Spleen (tissue), 11 donors: ENCODE data around the gene SLC47A2. TPM values are rescaled to one million over a fixed set of nuclear protein-coding genes. Genes with fewer than 3 reads are reported as not detected.
A peak's percentile ranks its signal among the peaks of the same experiment; 100 is the strongest.

Source experiments
- DNase-seq: peaks from one replicate; pipeline ENCODE4 v3.0.0-alpha.2; 2020
- H3K27ac ChIP-seq, 8 donors: fragments of 200-600 bp; sonication (generic) in 7 of 8; 1 replicate in 4 of 8; 2 replicates in 4 of 8; pipeline versions ENCODE4 v1.5.0 to v1.8.0; 2016 to 2021; ENCODE audit warnings: inconsistent platforms in 4 of 8, mild to moderate bottlenecking in 4 of 8, moderate library complexity in 1 of 8
- H3K27me3 ChIP-seq, 7 donors: fragments of 200-600 bp; sonication (generic) in 6 of 7; replicated peaks in 1 of 7; 1 replicate in 4 of 7; 2 replicates in 3 of 7; pipeline versions ENCODE4 v1.5.0 to v1.8.0; 2016 to 2021; ENCODE audit warnings: inconsistent platforms in 3 of 7, mild to moderate bottlenecking in 1 of 7
- H3K36me3 ChIP-seq, 6 donors: fragments of 200-600 bp; sonication (generic) in 5 of 6; 1 replicate in 4 of 6; 2 replicates in 2 of 6; pipeline versions ENCODE4 v1.5.0 to v1.8.0; 2016 to 2021; ENCODE audit warnings: inconsistent platforms in 2 of 6
- H3K4me1 ChIP-seq, 6 donors: fragments of 200-600 bp; sonication (generic) in 5 of 6; 1 replicate in 3 of 6; 2 replicates in 3 of 6; pipeline versions ENCODE4 v1.5.0 to v1.8.0; 2016 to 2021; ENCODE audit warnings: inconsistent platforms in 3 of 6
- H3K4me3 ChIP-seq, 8 donors: fragments of 200-600 bp; sonication (generic) in 7 of 8; 1 replicate in 4 of 8; 2 replicates in 4 of 8; pipeline versions ENCODE4 v1.5.0 to v1.8.0; 2016 to 2021; ENCODE audit warnings: inconsistent platforms in 4 of 8, mild to moderate bottlenecking in 4 of 8, moderate library complexity in 2 of 8
- H3K9me3 ChIP-seq, 8 donors: fragments of 200-600 bp; sonication (generic) in 7 of 8; 1 replicate in 4 of 8; 2 replicates in 4 of 8; pipeline versions ENCODE4 v1.5.0 to v1.8.0; 2016 to 2021; ENCODE audit warnings: inconsistent platforms in 4 of 8
- POLR2A ChIP-seq, 3 donors: fragments of 450-650 bp; IDR thresholded peaks; one replicate each; pipeline ENCODE4 v1.5.1; 2017; ENCODE audit warnings: antibody characterized with exemption in 3 of 3, mild to moderate bottlenecking in 1 of 3
- POLR2AphosphoS5 ChIP-seq, 3 donors: sonication (generic); formaldehyde crosslinking; IDR thresholded peaks; one replicate each; pipeline ENCODE4 v1.5.1; 2017; ENCODE audit warnings: antibody characterized with exemption in 3 of 3
- WGBS, 5 donors: extraction: QIAGEN DNeasy Blood & Tissue Kit in 3 of 5; methylation state at CpG; one replicate each; pipeline versions ENCODE4 v1.1.5 to v1.1.7; 2013 to 2018; 5-methylcytosine and 5-hydroxymethylcytosine counted together
- intact Hi-C: fragments of 100-400 bp; cut with DNase I; formaldehyde crosslinking; loops from one replicate; pipeline ENCODE4 v1.15.0; 2023; ENCODE audit warnings: low total_unique reads
- polyA plus RNA-seq, 3 donors: library from polyadenylated mRNA; stranded (reverse); fragments of 200-250 nt; gene quantifications; one replicate each; pipeline ENCODE4 v1.2.1, GENCODE V29; 2013
- total RNA-seq, 7 donors: library from RNA; depleted of rRNA in 3 of 7; stranded (reverse); fragments of >200 nt in 3 of 7; fragmentation: NEBNext Ultra II Directional in 4 of 7; extraction: Animal tissue kit (Norgen Biotek cat#: 25700) in 4 of 7; gene quantifications; one replicate each; pipeline versions ENCODE4 v1.1.0 to v1.2.1, GENCODE V29; 2016 to 2021
- TF ChIP-seq, protein P1 (sequence below), 11 experiments: fragments of 200-600 bp in 7 of 11; fragments of 450-650 bp in 4 of 11; sonication (generic) in 4 of 11; IDR thresholded peaks in 8 of 11; conservative IDR thresholded peaks in 3 of 11; 1 replicate in 7 of 11; 2 replicates in 4 of 11; pipeline versions ENCODE4 v1.4.0 to v1.8.0; 2016 to 2021; ENCODE audit warnings: antibody characterized with exemption in 11 of 11, inconsistent platforms in 4 of 11, mild to moderate bottlenecking in 1 of 11
- donor health status: healthy with polysubstance abuse.
- donor health status: DM: no; HTN: no; CAD: no; lungs with moderate emphysema.
- donor health status: DM: no; HTN: no; CAD: no.
- donor health status: Bipolar disorder and iron deficiency.
- donor health status: healthy.
- donor health status: DM: no; HTN: no; CAD: no.
- donor health status: DM: yes; HTN: yes; CAD: no.

Gene SLC47A2
- total and polyA plus RNA-seq, 10 donors, result 0.03 TPM; not detected in 9

DNA sequence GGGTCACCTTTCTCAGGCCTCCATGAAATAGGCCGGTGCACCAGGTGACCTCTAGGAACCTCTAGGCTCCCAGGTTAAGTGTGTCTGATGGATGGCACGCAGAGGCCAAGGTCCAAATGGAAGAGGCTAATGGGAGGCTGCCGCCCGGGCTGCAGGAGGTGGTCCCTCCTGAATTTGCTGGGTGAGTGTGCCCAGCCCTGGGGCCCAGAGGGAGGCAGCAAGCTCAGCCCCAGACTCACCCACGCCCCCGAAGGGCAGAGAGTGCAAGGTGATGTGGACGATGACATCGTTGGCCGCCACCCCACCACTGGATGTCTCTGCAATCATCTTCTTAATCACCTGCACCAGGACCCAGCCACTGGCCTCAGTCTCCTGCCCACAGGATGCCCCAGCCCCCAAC is 22.4 kb upstream of the SLC47A2 start:
- WGBS, 5 donors, result 93 to 100% (median 95%) methylated on average over 2 to 9 of the region's 9 CpGs; no CpG with 5 or more reads in 1 of the 5 donors
- Histone ChIP-seq H3K27ac (no peak overlapping the region), H3K4me1 (peaks cover 0 to 8% (median 0%) of the 10 kb centered on the region in 6 donors), H3K4me3 (no peak overlapping the region), H3K27me3 (no peaks in the 10 kb centered on the region), H3K9me3 (no peaks in the 10 kb centered on the region), H3K36me3 (no peaks in the 10 kb centered on the region)
- no peak for TF ChIP-seq POLR2A (IDR thresholded peaks at IDR 0.05)
- TF ChIP-seq POLR2AphosphoS5 (IDR thresholded peaks at IDR 0.05), result no peak
- TF ChIP-seq, protein P1, sequence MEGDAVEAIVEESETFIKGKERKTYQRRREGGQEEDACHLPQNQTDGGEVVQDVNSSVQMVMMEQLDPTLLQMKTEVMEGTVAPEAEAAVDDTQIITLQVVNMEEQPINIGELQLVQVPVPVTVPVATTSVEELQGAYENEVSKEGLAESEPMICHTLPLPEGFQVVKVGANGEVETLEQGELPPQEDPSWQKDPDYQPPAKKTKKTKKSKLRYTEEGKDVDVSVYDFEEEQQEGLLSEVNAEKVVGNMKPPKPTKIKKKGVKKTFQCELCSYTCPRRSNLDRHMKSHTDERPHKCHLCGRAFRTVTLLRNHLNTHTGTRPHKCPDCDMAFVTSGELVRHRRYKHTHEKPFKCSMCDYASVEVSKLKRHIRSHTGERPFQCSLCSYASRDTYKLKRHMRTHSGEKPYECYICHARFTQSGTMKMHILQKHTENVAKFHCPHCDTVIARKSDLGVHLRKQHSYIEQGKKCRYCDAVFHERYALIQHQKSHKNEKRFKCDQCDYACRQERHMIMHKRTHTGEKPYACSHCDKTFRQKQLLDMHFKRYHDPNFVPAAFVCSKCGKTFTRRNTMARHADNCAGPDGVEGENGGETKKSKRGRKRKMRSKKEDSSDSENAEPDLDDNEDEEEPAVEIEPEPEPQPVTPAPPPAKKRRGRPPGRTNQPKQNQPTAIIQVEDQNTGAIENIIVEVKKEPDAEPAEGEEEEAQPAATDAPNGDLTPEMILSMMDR (IDR thresholded peaks at IDR 0.05 in 8 of 11, conservative IDR thresholded peaks at IDR 0.05 in 3 of 11), result no peak
- DNase-seq, result no peak
- intact Hi-C loops, result no loop called here

DNA sequence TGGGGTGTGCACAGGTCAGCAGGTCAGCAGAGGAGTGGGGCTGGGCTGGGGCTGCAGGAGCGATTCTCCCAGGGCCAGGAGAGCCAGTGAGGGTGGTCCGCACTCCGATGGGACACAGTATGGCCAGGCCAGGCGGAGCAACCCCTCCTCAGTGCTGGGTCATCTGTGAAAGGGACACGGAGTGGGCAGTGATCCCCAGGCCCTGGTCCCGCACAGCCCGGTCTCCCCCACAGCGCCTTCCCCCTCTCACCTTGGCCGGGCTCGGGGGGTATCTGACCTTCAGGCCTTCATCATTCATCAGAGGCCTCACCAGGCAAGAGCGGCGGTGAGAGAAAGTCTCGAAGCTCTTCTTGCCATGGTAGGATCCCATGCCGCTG is 21.7 kb upstream of the SLC47A2 start:
- Histone ChIP-seq H3K27ac (no peak overlapping the region), H3K36me3 (no peaks in the 10 kb centered on the region), H3K4me3 (no peak overlapping the region), H3K9me3 (no peaks in the 10 kb centered on the region), H3K27me3 (no peaks in the 10 kb centered on the region), H3K4me1 (peaks cover 0 to 8% (median 0%) of the 10 kb centered on the region in 6 donors)
- intact Hi-C loops, result no loop called here
- TF ChIP-seq POLR2A (IDR thresholded peaks at IDR 0.05) (no peak), POLR2AphosphoS5 (IDR thresholded peaks at IDR 0.05) (no peak)
- TF ChIP-seq, protein P1 (IDR thresholded peaks at IDR 0.05 in 8 of 11, conservative IDR thresholded peaks at IDR 0.05 in 3 of 11), result no peak
- DNase-seq, result no peak
- 90 to 97% (median 95%) methylated on average over 4 to 14 of the region's 14 CpGs for WGBS, 5 donors

DNA sequence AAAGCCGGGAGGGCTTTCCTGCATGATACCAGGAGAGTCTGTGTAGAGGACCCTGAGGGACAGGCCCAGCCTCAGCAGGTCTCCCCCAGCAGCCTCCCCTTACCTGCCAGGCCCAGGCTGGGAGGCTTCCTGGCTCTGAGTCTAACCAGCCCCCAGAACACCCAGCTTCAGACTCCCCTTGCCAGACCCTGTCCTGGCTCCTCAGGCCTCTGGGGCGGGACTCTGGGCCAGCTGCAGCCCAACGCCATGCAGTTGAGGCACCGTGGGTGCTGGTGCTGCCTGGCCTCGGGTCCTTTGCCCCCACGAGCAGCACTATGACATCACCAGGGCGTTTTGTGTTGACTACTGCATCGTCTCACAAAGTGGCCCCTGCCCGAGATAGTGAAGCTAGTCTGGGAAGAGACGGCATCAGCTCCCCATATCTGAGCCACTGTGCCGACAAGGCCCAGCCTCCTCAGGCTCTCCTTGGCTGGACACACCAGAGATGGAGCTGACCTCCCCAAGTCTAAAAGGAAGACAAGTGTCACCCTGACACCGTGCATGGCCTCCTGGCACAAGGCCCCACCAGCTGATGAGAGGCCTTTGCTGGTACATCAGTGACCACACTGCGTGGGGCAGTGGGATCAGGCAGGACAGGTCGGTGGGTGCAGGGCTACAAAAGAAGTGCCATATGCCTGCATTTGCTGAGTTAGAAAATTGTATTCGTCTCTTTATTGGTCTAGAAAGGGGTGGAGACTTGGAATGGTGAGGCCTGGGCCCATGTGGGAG is 21.1 kb upstream of the SLC47A2 start:
- H3K4me1 ChIP-seq, result peaks cover 0 to 8% (median 0%) of the 10 kb centered on the region in 6 donors
- H3K27ac ChIP-seq, result no peak overlapping the region
- 83 to 92% (median 84%) methylated on average over 9 to 15 of the region's 15 CpGs for WGBS, 5 donors
- TF ChIP-seq POLR2AphosphoS5 (IDR thresholded peaks at IDR 0.05), result no peak
- TF ChIP-seq, protein P1 (IDR thresholded peaks at IDR 0.05 in 8 of 11, conservative IDR thresholded peaks at IDR 0.05 in 3 of 11), result no peak
- TF ChIP-seq POLR2A (IDR thresholded peaks at IDR 0.05), result no peak
- H3K27me3 ChIP-seq, result no peaks in the 10 kb centered on the region
- H3K4me3 ChIP-seq, result no peak overlapping the region
- no peaks in the 10 kb centered on the region for H3K36me3 ChIP-seq
- intact Hi-C loops, result no loop called here
- no peak for DNase-seq
- H3K9me3 ChIP-seq, result no peaks in the 10 kb centered on the region

DNA sequence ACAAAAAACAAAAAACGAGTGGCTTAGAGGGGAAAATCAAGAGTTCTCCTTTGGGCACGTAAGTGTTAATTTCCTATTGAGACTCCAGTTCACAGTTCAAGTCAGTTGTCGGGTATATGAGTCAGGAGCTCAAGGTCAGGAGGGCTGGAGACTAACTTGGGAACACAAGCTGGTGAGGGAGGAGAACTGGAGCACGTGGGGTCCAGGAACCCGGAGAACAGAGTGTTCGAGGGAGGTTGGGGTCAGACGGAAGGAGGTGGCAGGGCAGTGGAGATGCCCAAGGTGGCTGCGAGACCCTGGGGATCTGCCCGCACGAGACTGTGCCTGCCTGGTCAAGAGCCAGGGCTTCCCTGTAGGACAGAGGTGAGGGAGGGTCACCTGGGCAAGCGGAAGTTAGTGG is 19.7 kb upstream of the SLC47A2 start:
- WGBS, 5 donors, result 58 to 71% (median 71%) methylated on average over 11 of the region's 11 CpGs
- H3K27ac ChIP-seq, result no peak overlapping the region
- DNase-seq, result no peak
- intact Hi-C loops, result no loop called here
- no peaks in the 10 kb centered on the region for H3K27me3 ChIP-seq
- TF ChIP-seq, protein P1 (IDR thresholded peaks at IDR 0.05 in 8 of 11, conservative IDR thresholded peaks at IDR 0.05 in 3 of 11), result no peak
- TF ChIP-seq POLR2AphosphoS5 (IDR thresholded peaks at IDR 0.05), result peak; percentile 32 to 42 (median 34)
- H3K4me1 ChIP-seq, result peaks cover 0 to 8% (median 0%) of the 10 kb centered on the region in 6 donors
- H3K4me3 ChIP-seq, result no peak overlapping the region
- H3K36me3 ChIP-seq, result no peaks in the 10 kb centered on the region
- no peaks in the 10 kb centered on the region for H3K9me3 ChIP-seq
